Endothelial cell of umbilical vein (primary cell): Measurements from ENCODE around the gene TBL1Y.

Source experiments
- CTCF ChIP-seq, 2 donors: IDR thresholded peaks; 1 replicate in 1 of 2; 2 replicates in 1 of 2; pipeline ENCODE4 v1.5.1; 2011; ENCODE audit warnings: low read length in 2 of 2, mild to moderate bottlenecking in 2 of 2, moderate library complexity in 2 of 2, control low read depth in 1 of 2, inconsistent platforms in 1 of 2, low read depth in 1 of 2; ENCODE audit not compliant: insufficient read depth in 1 of 2; ENCODE audit errors: extremely low read depth in 1 of 2
- POLR2A ChIP-seq: IDR thresholded peaks from 2 replicates; pipeline ENCODE4 v1.6.1; 2012; ENCODE audit warnings: low read depth, mild to moderate bottlenecking, control low read depth, low read length
- POLR2AphosphoS5 ChIP-seq: IDR thresholded peaks from 2 replicates; pipeline ENCODE4 v1.6.1; 2012; ENCODE audit warnings: low read depth, mild to moderate bottlenecking, control low read depth, low read length, moderate library complexity; ENCODE audit not compliant: insufficient read depth

- TF ChIP-seq POLR2AphosphoS5 (no peak), CTCF (IDR thresholded peaks at IDR 0.05; ENCODE audit: extremely low read depth in 1 of 2, insufficient read depth in 1 of 2, low read depth in 1 of 2, low read length in 2 of 2) (no peak), POLR2A (no peak)
Observed at GRCh38 chrY:6989886-6990620, 79.6 kb downstream of the TBL1Y start.
